MM.1S (cell line): ENCODE measurements around the gene TXN2.
"Not testable (repeated sequence)": the region's sequence is repeated elsewhere in the genome, so short reads cannot be mapped to it uniquely, and the experiment has no call there.

ENCODE experiments used
- EZH2 ChIP-seq: fragments of 300-600 bp; sonication (generic); optimal IDR thresholded peaks from 2 replicates; pipeline ENCODE3; 2017; ENCODE audit warnings: low read depth, mild to moderate bottlenecking, antibody characterized with exemption, low read length, mixed read lengths
- EZH2phosphoT487 ChIP-seq: fragments of 300-600 bp; sonication (generic); IDR thresholded peaks from 2 replicates; pipeline ENCODE4 v1.6.1; 2018; ENCODE audit warnings: antibody characterized with exemption, low read length
- TF ChIP-seq, protein P1 (sequence below): fragments of 300-600 bp; sonication (generic); IDR thresholded peaks from 2 replicates; pipeline ENCODE4 v1.5.1; 2016; ENCODE audit warnings: antibody characterized with exemption, low read length, mixed read lengths

DNA sequence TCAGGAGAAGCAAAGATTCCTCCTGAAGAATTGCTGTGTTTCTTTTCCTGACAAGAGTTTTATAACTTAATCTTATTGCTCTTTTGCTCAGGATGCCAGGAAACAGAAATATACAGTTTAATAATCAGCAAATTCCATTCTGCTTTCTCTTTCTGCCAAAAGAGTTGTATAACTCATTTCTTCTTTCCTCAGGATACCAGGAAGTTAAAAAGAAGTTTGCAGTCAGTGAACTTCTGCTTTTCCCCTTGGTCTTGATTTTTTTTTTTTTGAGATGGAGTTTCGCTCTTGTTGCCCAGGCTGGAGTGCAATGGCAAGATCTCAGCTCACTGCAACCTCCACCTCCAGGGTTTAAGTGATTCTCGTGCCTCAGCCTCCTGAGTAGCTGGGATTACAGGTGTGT, 38.5 kb upstream of the TXN2 start:
- TF ChIP-seq, protein P1, sequence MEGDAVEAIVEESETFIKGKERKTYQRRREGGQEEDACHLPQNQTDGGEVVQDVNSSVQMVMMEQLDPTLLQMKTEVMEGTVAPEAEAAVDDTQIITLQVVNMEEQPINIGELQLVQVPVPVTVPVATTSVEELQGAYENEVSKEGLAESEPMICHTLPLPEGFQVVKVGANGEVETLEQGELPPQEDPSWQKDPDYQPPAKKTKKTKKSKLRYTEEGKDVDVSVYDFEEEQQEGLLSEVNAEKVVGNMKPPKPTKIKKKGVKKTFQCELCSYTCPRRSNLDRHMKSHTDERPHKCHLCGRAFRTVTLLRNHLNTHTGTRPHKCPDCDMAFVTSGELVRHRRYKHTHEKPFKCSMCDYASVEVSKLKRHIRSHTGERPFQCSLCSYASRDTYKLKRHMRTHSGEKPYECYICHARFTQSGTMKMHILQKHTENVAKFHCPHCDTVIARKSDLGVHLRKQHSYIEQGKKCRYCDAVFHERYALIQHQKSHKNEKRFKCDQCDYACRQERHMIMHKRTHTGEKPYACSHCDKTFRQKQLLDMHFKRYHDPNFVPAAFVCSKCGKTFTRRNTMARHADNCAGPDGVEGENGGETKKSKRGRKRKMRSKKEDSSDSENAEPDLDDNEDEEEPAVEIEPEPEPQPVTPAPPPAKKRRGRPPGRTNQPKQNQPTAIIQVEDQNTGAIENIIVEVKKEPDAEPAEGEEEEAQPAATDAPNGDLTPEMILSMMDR = not testable (repeated sequence)
- TF ChIP-seq EZH2, EZH2phosphoT487: not testable (repeated sequence)
